RWPE2 (cell line): ENCODE measurements around the gene DDX10.
"Not testable (repeated sequence)": the region's sequence is repeated elsewhere in the genome, so short reads cannot be mapped to it uniquely, and the experiment has no call there.

ENCODE experiments used
- ATAC-seq: fragments of 200-7000 bp; cut with Tn5 transposase; 3 replicates; pipeline ENCODE4 v1.9.1; 2021; ENCODE audit warnings: low read depth
- DNase-seq: peaks from one replicate; pipeline ENCODE4 v3.0.0-alpha.2; 2020; ENCODE audit warnings: low spot score
- H3K27ac ChIP-seq: fragments of 450-650 bp; 2 replicates; pipeline ENCODE4 v1.5.1; 2017; ENCODE audit warnings: mild to moderate bottlenecking; ENCODE audit not compliant: poor library complexity, severe bottlenecking
- H3K27me3 ChIP-seq: fragments of 250-450 bp; sonication (Bioruptor Pico); 2 replicates; pipeline ENCODE4 v1.5.1; 2021; ENCODE audit warnings: mild to moderate bottlenecking, moderate library complexity; ENCODE audit not compliant: insufficient read depth, poor library complexity, severe bottlenecking
- H3K36me3 ChIP-seq: fragments of 250-450 bp; sonication (Bioruptor Pico); 2 replicates; pipeline ENCODE4 v1.5.1; 2020; ENCODE audit warnings: low read depth, mild to moderate bottlenecking, moderate library complexity
- H3K4me1 ChIP-seq: fragments of 250-450 bp; sonication (Bioruptor Pico); 2 replicates; pipeline ENCODE4 v1.5.1; 2021; ENCODE audit warnings: mild to moderate bottlenecking, moderate library complexity; ENCODE audit not compliant: insufficient read depth, poor library complexity, severe bottlenecking
- H3K4me3 ChIP-seq: fragments of 250-450 bp; sonication (Bioruptor Pico); 2 replicates; pipeline ENCODE4 v1.5.1; 2021; ENCODE audit warnings: mild to moderate bottlenecking, moderate library complexity; ENCODE audit not compliant: severe bottlenecking
- H3K9me3 ChIP-seq: fragments of 250-450 bp; sonication (Bioruptor Pico); 2 replicates; pipeline ENCODE4 v1.5.1; 2021; ENCODE audit warnings: mild to moderate bottlenecking, moderate library complexity; ENCODE audit not compliant: severe bottlenecking
- TF ChIP-seq, protein P1 (sequence below): fragments of 450-650 bp; IDR thresholded peaks from one replicate; pipeline ENCODE4 v1.5.1; 2017; ENCODE audit warnings: mild to moderate bottlenecking, moderate library complexity; ENCODE audit not compliant: poor library complexity, severe bottlenecking

Gene DDX10

DNA sequence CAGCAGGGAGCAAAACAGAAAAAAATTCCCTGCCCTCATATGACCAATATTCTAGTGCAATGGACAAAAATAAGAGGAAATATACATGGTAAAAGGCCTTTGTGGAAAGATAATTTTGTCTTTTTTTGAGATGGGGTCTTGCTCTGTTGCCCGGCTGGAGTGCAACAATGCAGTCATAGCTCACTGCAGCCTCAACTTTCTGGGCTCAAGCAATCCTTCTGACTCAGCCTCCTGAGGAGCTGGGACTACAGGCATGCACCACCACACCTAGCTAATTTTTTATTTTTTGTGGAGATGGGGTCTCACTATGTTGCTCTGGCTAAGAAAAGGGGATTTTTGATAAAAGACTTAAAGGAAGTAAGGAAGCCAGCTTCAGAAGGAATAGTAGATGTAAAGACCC lies 25.7 kb upstream of the DDX10 start:
- DNase-seq: no peak
- no peak overlapping the region for H3K27ac ChIP-seq
- H3K36me3 ChIP-seq: no peaks in the 10 kb centered on the region
- no peaks in the 10 kb centered on the region for H3K9me3 ChIP-seq
- H3K27me3 ChIP-seq: no peaks in the 10 kb centered on the region
- no peak overlapping the region for H3K4me3 ChIP-seq
- H3K4me1 ChIP-seq: no peaks in the 10 kb centered on the region
- TF ChIP-seq, protein P1, sequence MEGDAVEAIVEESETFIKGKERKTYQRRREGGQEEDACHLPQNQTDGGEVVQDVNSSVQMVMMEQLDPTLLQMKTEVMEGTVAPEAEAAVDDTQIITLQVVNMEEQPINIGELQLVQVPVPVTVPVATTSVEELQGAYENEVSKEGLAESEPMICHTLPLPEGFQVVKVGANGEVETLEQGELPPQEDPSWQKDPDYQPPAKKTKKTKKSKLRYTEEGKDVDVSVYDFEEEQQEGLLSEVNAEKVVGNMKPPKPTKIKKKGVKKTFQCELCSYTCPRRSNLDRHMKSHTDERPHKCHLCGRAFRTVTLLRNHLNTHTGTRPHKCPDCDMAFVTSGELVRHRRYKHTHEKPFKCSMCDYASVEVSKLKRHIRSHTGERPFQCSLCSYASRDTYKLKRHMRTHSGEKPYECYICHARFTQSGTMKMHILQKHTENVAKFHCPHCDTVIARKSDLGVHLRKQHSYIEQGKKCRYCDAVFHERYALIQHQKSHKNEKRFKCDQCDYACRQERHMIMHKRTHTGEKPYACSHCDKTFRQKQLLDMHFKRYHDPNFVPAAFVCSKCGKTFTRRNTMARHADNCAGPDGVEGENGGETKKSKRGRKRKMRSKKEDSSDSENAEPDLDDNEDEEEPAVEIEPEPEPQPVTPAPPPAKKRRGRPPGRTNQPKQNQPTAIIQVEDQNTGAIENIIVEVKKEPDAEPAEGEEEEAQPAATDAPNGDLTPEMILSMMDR: no peak
- ATAC-seq: no peak

DNA sequence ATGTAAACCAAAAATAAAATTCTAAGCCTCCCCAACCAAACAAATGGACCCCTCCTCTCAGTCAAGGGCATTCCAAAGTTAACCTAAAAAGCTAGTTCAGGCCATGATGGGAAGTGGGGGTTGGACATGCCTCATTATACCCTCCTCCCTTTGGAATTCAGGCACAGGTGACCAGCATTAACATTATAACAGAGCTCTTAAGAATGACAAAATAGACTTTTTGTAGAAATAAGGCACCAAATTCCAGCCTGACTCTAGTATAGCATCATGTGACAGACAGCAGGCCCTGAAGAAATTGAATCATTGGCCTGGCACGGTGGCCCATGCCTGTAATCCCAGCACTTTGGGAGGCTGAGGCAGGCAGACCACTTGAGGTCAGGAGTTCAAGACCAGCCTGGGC lies 23.1 kb upstream of the DDX10 start:
- ATAC-seq, H3K4me3 ChIP-seq, H3K4me1 ChIP-seq, H3K36me3 ChIP-seq, H3K9me3 ChIP-seq, DNase-seq, H3K27ac ChIP-seq, H3K27me3 ChIP-seq: not testable (repeated sequence)

DNA sequence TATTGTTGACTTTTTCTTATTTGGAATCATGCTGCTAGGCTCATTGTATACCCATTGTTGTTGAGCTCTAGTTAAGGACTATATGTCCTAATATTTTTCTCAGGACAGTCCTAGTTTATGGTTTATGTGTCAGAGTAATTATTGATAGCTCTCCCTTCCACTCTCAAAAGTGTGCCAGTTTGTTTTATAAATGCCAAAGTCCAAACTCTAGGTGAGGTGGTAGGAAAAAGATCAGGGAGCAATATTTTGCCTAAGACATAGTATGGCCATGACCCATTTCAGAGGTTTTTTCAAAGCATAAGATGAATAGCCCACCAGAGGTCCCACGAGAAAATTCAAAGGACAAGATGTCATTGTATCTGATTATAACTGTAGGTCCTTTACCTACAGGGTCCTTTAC lies 20.9 kb upstream of the DDX10 start:
- DNase-seq (no peak), ATAC-seq (no peak)
- H3K4me3 ChIP-seq: no peak overlapping the region
- no peaks in the 10 kb centered on the region for H3K27me3 ChIP-seq
- TF ChIP-seq, protein P1: no peak
- H3K4me1 ChIP-seq: peaks cover 5% of the 10 kb centered on the region
- H3K36me3 ChIP-seq: no peaks in the 10 kb centered on the region
- no peaks in the 10 kb centered on the region for H3K9me3 ChIP-seq
- H3K27ac ChIP-seq: no peak overlapping the region

DNA sequence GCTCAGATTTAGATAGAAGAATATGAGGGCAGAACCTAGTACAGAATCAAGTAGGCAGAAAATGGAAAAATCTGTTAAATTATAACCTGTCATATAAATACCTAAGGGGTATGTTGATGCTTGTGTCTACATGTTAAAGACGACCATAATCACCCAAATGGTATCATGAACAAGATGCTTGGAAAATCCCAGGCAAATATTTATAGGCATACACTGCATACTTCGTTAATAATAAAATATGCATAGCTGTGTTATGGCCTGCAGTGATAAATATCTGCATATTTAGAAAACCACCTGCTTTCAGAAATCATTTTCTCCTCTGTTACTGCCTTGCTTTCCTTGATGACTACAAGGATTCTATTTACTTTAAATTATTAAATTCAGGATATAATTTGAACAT lies 18.9 kb upstream of the DDX10 start:
- no peak for DNase-seq
- Histone ChIP-seq H3K27me3 (no peaks in the 10 kb centered on the region), H3K36me3 (no peaks in the 10 kb centered on the region), H3K4me3 (no peak overlapping the region), H3K9me3 (no peaks in the 10 kb centered on the region), H3K4me1 (peaks cover 5% of the 10 kb centered on the region), H3K27ac (no peak overlapping the region)
- TF ChIP-seq, protein P1: no peak
- ATAC-seq: no peak

DNA sequence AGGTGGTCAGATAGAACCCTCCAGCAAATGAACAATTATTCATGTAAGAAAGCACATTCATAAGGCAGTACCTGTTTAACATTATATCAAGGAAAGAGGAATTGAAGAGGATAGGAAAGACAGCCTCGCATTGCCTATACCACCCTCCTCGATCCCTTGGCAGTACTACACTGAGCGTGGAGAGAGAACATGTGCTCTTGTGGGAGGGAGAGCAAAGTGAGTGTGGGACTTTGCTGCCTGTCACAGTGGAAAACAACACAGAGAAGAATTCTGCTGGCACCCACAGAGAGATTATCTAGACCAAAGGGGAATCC lies 17.5 kb upstream of the DDX10 start:
- DNase-seq (no peak), ATAC-seq (no peak)
- peaks cover 5% of the 10 kb centered on the region for H3K4me1 ChIP-seq
- no peaks in the 10 kb centered on the region for H3K36me3 ChIP-seq
- no peaks in the 10 kb centered on the region for H3K9me3 ChIP-seq
- H3K27me3 ChIP-seq: no peaks in the 10 kb centered on the region
- no peak overlapping the region for H3K4me3 ChIP-seq
- H3K27ac ChIP-seq: no peak overlapping the region
- TF ChIP-seq, protein P1: no peak
